Choroid plexus epithelial cell (primary cell): ENCODE results near the gene TMC3.

ENCODE experiments used
- DNase-seq: peaks from one replicate; pipeline ENCODE4 v3.0.0-alpha.2; 2010; ENCODE audit warnings: low read depth
- H3K4me3 ChIP-seq: 2 replicates; pipeline ENCODE4 v1.5.1; 2011; ENCODE audit warnings: low read depth, mild to moderate bottlenecking, control low read depth, low read length, moderate library complexity
- CTCF ChIP-seq: conservative IDR thresholded peaks from 2 replicates; pipeline ENCODE4 v1.5.1; 2011; ENCODE audit warnings: low read depth, mild to moderate bottlenecking, control low read depth, inconsistent platforms, low read length, moderate library complexity

Gene TMC3

GRCh38 chr15:81292523-81293001, 81.5 kb downstream of the TMC3 start:
- no peak for TF ChIP-seq CTCF
- DNase-seq = no peak
- H3K4me3 ChIP-seq = no peak overlapping the region

- H3K4me3 ChIP-seq = no peak overlapping the region
- DNase-seq = no peak
- TF ChIP-seq CTCF = no peak
Measured at GRCh38 chr15:81291916-81292522, 82.0 kb downstream of the TMC3 start.

- TF ChIP-seq CTCF = no peak
- no peak overlapping the region for H3K4me3 ChIP-seq
- no peak for DNase-seq
Measured at GRCh38 chr15:81289910-81290309, 84.1 kb downstream of the TMC3 start.

GRCh38 chr15:81288616-81289015, 85.4 kb downstream of the TMC3 start:
- no peak overlapping the region for H3K4me3 ChIP-seq
- TF ChIP-seq CTCF = no peak
- no peak for DNase-seq

GRCh38 chr15:81288040-81288439, 86.0 kb downstream of the TMC3 start:
- no peak for DNase-seq
- no peak for TF ChIP-seq CTCF
- no peak overlapping the region for H3K4me3 ChIP-seq

- no peak for TF ChIP-seq CTCF
- DNase-seq = no peak
- no peak overlapping the region for H3K4me3 ChIP-seq
Measured at GRCh38 chr15:81286621-81287121, 87.3 kb downstream of the TMC3 start.

GRCh38 chr15:81285461-81285860, 88.6 kb downstream of the TMC3 start:
- DNase-seq = no peak
- H3K4me3 ChIP-seq = no peak overlapping the region
- no peak for TF ChIP-seq CTCF
